H9 (cell line): Measurements from ENCODE around the gene TTC19. TPM values are rescaled to one million over a fixed set of nuclear protein-coding genes. Genes with fewer than 3 reads are reported as not detected.

ENCODE experiments used
- DNase-seq: peaks from one replicate; pipeline ENCODE4 v3.0.0-alpha.2; 2017
- H2AFZ ChIP-seq: one replicate; pipeline ENCODE4 v1.6.1; 2013; ENCODE audit warnings: mild to moderate bottlenecking, low read length, control low read depth, moderate library complexity
- H2AK5ac ChIP-seq: 2 replicates; pipeline ENCODE4 v1.6.1; 2013; ENCODE audit warnings: low read length, control low read depth, mixed read lengths; ENCODE audit not compliant: insufficient read length
- H2BK120ac ChIP-seq: one replicate; pipeline ENCODE4 v1.6.1; 2013; ENCODE audit warnings: low read depth, mild to moderate bottlenecking, low read length, control low read depth, inconsistent platforms; ENCODE audit not compliant: poor library complexity, severe bottlenecking
- H2BK12ac ChIP-seq: 2 replicates; pipeline ENCODE4 v1.6.1; 2013; ENCODE audit warnings: low read length, control low read depth, mixed read lengths, low read depth; ENCODE audit not compliant: insufficient read length
- H2BK15ac ChIP-seq: 2 replicates; pipeline ENCODE4 v1.6.1; 2013; ENCODE audit warnings: low read depth, low read length, control low read depth
- H2BK20ac ChIP-seq: one replicate; pipeline ENCODE4 v1.6.1; 2013; ENCODE audit warnings: low read depth, mild to moderate bottlenecking, low read length, control low read depth, inconsistent platforms; ENCODE audit not compliant: poor library complexity, severe bottlenecking
- H2BK5ac ChIP-seq: 2 replicates; pipeline ENCODE4 v1.6.1; 2013; ENCODE audit warnings: low read length, control low read depth, mixed read lengths; ENCODE audit not compliant: insufficient read length
- H3K14ac ChIP-seq: 2 replicates; pipeline ENCODE4 v1.6.1; 2013; ENCODE audit warnings: low read length, control low read depth; ENCODE audit not compliant: insufficient read depth
- H3K18ac ChIP-seq: 2 replicates; pipeline ENCODE4 v1.6.1; 2013; ENCODE audit warnings: low read depth, mild to moderate bottlenecking, mixed read lengths, low read length, control low read depth; ENCODE audit not compliant: insufficient read length
- H3K23ac ChIP-seq: 2 replicates; pipeline ENCODE4 v1.6.1; 2013; ENCODE audit warnings: low read length, control low read depth, mixed read lengths, low read depth; ENCODE audit not compliant: insufficient read length
- H3K23me2 ChIP-seq: 2 replicates; pipeline ENCODE4 v1.6.1; 2013; ENCODE audit warnings: low read depth, mild to moderate bottlenecking, mixed read lengths, low read length, control low read depth; ENCODE audit not compliant: insufficient read length, poor library complexity, severe bottlenecking
- H3K27ac ChIP-seq: 2 replicates; pipeline ENCODE4 v1.5.1; 2013; ENCODE audit warnings: low read length, control low read depth, mixed read lengths, low read depth; ENCODE audit not compliant: insufficient read length
- H3K27me3 ChIP-seq: 2 replicates; pipeline ENCODE4 v1.6.1; 2013; ENCODE audit warnings: low read length, control low read depth, inconsistent platforms; ENCODE audit not compliant: insufficient read depth
- H3K4ac ChIP-seq: 2 replicates; pipeline ENCODE4 v1.6.1; 2013; ENCODE audit warnings: low read depth, mild to moderate bottlenecking, control low read depth, inconsistent platforms, low read length, moderate library complexity
- H3K4me1 ChIP-seq: 2 replicates; pipeline ENCODE4 v1.6.1; 2013; ENCODE audit warnings: low read length, control low read depth, inconsistent platforms; ENCODE audit not compliant: insufficient read depth
- H3K4me2 ChIP-seq: 2 replicates; pipeline ENCODE4 v1.6.1; 2013; ENCODE audit warnings: low read length, control low read depth, mixed read lengths; ENCODE audit not compliant: insufficient read length, insufficient read depth
- H3K56ac ChIP-seq: 2 replicates; pipeline ENCODE4 v1.6.1; 2013; ENCODE audit warnings: low read depth, mild to moderate bottlenecking, mixed read lengths, low read length, control low read depth; ENCODE audit not compliant: insufficient read length
- H3K79me1 ChIP-seq: 2 replicates; pipeline ENCODE4 v1.6.1; 2013; ENCODE audit warnings: low read depth, mild to moderate bottlenecking, moderate library complexity, low read length, control low read depth, inconsistent platforms; ENCODE audit not compliant: insufficient read depth, poor library complexity, severe bottlenecking
- H3K79me2 ChIP-seq: 2 replicates; pipeline ENCODE4 v1.6.1; 2013; ENCODE audit warnings: low read length, control low read depth, inconsistent platforms; ENCODE audit not compliant: insufficient read depth
- H3K9ac ChIP-seq: 2 replicates; pipeline ENCODE4 v1.6.1; 2013; ENCODE audit warnings: low read length, control low read depth, mixed read lengths; ENCODE audit not compliant: insufficient read length; ENCODE audit errors: extremely low read depth
- H3K9me3 ChIP-seq: one replicate; pipeline ENCODE4 v1.6.1; 2013; ENCODE audit warnings: low read depth, low read length, inconsistent platforms; ENCODE audit not compliant: control insufficient read depth
- H3T11ph ChIP-seq: one replicate; pipeline ENCODE4 v1.6.1; 2013; ENCODE audit warnings: mild to moderate bottlenecking, low read length, control low read depth, inconsistent platforms
- H4K20me1 ChIP-seq: one replicate; pipeline ENCODE4 v1.6.1; 2013; ENCODE audit not compliant: control insufficient read depth, insufficient read length, insufficient read depth
- H4K5ac ChIP-seq: 2 replicates; pipeline ENCODE4 v1.6.1; 2013; ENCODE audit warnings: low read depth, mild to moderate bottlenecking, mixed read lengths, low read length, control low read depth; ENCODE audit not compliant: insufficient read length
- H4K8ac ChIP-seq: replicated peaks from 2 replicates; pipeline ENCODE4 v1.6.1; 2013; ENCODE audit warnings: low read length, control low read depth, mixed read lengths, low read depth; ENCODE audit not compliant: insufficient read length
- H4K91ac ChIP-seq: 2 replicates; pipeline ENCODE4 v1.6.1; 2013; ENCODE audit warnings: low read depth, mild to moderate bottlenecking, moderate library complexity, mixed read lengths, low read length, control low read depth; ENCODE audit not compliant: insufficient read length
- H3K27ac Mint-ChIP-seq, 3 experiments: 2 replicates in 2 of 3; 3 replicates in 1 of 3; pipeline ENCODE4 v1.8.0; 2020 to 2021; ENCODE audit warnings: mixed read lengths in 3 of 3, mild to moderate bottlenecking in 1 of 3, moderate library complexity in 1 of 3
- H3K27me3 Mint-ChIP-seq: 2 replicates; pipeline ENCODE4 v1.8.0; 2021; ENCODE audit warnings: low read depth, mild to moderate bottlenecking, moderate library complexity, mixed read lengths
- H3K36me3 Mint-ChIP-seq, 3 experiments: 2 replicates in 2 of 3; 3 replicates in 1 of 3; pipeline ENCODE4 v1.8.0; 2020 to 2021; ENCODE audit warnings: low read depth in 3 of 3, mixed read lengths in 3 of 3; ENCODE audit not compliant: insufficient read depth in 1 of 3
- H3K4me1 Mint-ChIP-seq, 2 experiments: 2 replicates each; pipeline ENCODE4 v1.8.0; 2020; ENCODE audit warnings: mixed read lengths in 2 of 2
- H3K4me3 Mint-ChIP-seq, 2 experiments: 2 replicates in 1 of 2; 3 replicates in 1 of 2; pipeline ENCODE4 v1.8.0; 2020 to 2021; ENCODE audit warnings: mild to moderate bottlenecking in 2 of 2, mixed read lengths in 2 of 2, moderate library complexity in 1 of 2
- H3K9me3 Mint-ChIP-seq, 2 experiments: 2 replicates in 1 of 2; 3 replicates in 1 of 2; pipeline ENCODE4 v1.8.0; 2020; ENCODE audit warnings: mild to moderate bottlenecking in 2 of 2, mixed read lengths in 2 of 2, moderate library complexity in 1 of 2
- whole genome bisulfite sequencing: extraction: QIAGEN DNeasy Blood & Tissue Kit; methylation state at CpG from one replicate; pipeline ENCODE4 v1.1.7; 2013; ENCODE audit warnings: missing lambda C conversion rate, low lambda C conversion rate, mixed read lengths; ENCODE audit not compliant: insufficient read length; ENCODE audit errors: extremely low coverage; 5-methylcytosine and 5-hydroxymethylcytosine counted together
- total RNA-seq: library from RNA; stranded (reverse); gene quantifications from 2 replicates; pipeline ENCODE4 v1.2.1, GENCODE V29; 2021
- TF ChIP-seq, protein P1 (sequence below): fragments of 200-600 bp; sonication (generic); conservative IDR thresholded peaks from 3 replicates; pipeline ENCODE4 v1.8.0; 2021; ENCODE audit warnings: antibody characterized with exemption, mild to moderate bottlenecking

Gene TTC19
- total RNA-seq, 1 experiment from 2014 or later, result 64.3 TPM

- Histone ChIP-seq H3K4me2 (no peak overlapping the region), H4K8ac (no peak overlapping the region)
- H3K9me3 Mint-ChIP-seq, result no peaks in the 10 kb centered on the region
Measured at GRCh38 chr17:16033729-16034349, 34.2 kb downstream of the TTC19 start.

More at GRCh38 chr17:16033729-16034349, 34.2 kb downstream of the TTC19 start:
- no peak overlapping the region for H3K14ac ChIP-seq
- TF ChIP-seq, protein P1, sequence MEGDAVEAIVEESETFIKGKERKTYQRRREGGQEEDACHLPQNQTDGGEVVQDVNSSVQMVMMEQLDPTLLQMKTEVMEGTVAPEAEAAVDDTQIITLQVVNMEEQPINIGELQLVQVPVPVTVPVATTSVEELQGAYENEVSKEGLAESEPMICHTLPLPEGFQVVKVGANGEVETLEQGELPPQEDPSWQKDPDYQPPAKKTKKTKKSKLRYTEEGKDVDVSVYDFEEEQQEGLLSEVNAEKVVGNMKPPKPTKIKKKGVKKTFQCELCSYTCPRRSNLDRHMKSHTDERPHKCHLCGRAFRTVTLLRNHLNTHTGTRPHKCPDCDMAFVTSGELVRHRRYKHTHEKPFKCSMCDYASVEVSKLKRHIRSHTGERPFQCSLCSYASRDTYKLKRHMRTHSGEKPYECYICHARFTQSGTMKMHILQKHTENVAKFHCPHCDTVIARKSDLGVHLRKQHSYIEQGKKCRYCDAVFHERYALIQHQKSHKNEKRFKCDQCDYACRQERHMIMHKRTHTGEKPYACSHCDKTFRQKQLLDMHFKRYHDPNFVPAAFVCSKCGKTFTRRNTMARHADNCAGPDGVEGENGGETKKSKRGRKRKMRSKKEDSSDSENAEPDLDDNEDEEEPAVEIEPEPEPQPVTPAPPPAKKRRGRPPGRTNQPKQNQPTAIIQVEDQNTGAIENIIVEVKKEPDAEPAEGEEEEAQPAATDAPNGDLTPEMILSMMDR, result no peak
- no peak overlapping the region for H4K91ac ChIP-seq
- no peak overlapping the region for H2BK12ac ChIP-seq
- no peak overlapping the region for H2AK5ac ChIP-seq
- no peak overlapping the region for H3K18ac ChIP-seq
- H3K27ac ChIP-seq, result no peak overlapping the region
- H3K4me1 ChIP-seq, result no peaks in the 10 kb centered on the region
- Mint-ChIP-seq H3K27me3 (no peaks in the 10 kb centered on the region), H3K4me3 (no peak overlapping the region), H3K36me3 (peaks cover 49 to 80% (median 78%) of the 10 kb centered on the region in 3 experiments; a peak in 6 of 7 replicates), H3K4me1 (peaks cover 5 to 7% of the 10 kb centered on the region in 2 experiments; a peak in 2 of 4 replicates), H3K27ac (peak overlapping the region in 1 of 3 experiments; percentile 82; a peak in 2 of 7 replicates)
- H3K79me1 ChIP-seq, result no peaks in the 10 kb centered on the region
- no peak for DNase-seq
- H3K79me2 ChIP-seq, result no peaks in the 10 kb centered on the region
- H3K23ac ChIP-seq, result no peak overlapping the region
- H4K5ac ChIP-seq, result no peak overlapping the region
- no peak overlapping the region for H2BK5ac ChIP-seq
- H3K9ac ChIP-seq, result no peak overlapping the region
- no peaks in the 10 kb centered on the region for H3K23me2 ChIP-seq
- H3K4ac ChIP-seq, result no peak overlapping the region
- H2BK20ac ChIP-seq, result no peak overlapping the region
- no peak overlapping the region for H3K56ac ChIP-seq
- no peaks in the 10 kb centered on the region for H3K9me3 ChIP-seq
- no CpG with 5 or more reads among the region's 7 CpGs for WGBS
- no peak overlapping the region for H2AFZ ChIP-seq
- no peak overlapping the region for H2BK120ac ChIP-seq
- H3T11ph ChIP-seq, result no peak overlapping the region
- no peaks in the 10 kb centered on the region for H3K27me3 ChIP-seq
- no peak overlapping the region for H2BK15ac ChIP-seq
- no peaks in the 10 kb centered on the region for H4K20me1 ChIP-seq
